ENCODE results near the gene ACTN1. TPM values are rescaled to one million over a fixed set of nuclear protein-coding genes. Genes with fewer than 3 reads are reported as not detected.
"Not testable (repeated sequence)": the region's sequence is repeated elsewhere in the genome, so short reads cannot be mapped to it uniquely, and the experiment has no call there.

ACTN1 gene
- total RNA-seq, 1 experiment from 2014 or later, result 148 TPM

DNA sequence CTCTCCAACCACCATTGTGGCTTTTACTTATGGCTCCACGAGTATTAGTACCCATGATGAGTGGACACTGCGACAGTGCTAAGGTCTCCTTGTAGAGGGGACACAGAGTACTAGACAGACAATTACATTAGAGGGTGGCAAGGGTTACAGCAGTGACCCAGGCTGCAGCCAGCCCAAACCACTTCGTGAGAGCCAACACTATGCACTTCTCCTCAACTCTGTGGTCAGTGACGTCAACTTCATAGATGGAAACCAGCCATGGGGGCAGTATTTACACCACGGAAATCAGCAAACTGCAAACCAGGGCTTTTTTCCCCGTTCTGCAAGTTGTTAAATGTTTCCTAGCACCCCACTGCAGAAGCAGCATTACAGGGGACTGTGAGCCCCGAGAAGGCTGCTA lies 124.7 kb downstream of the ACTN1 start:
- TF ChIP-seq EZH2 (IDR thresholded peaks at IDR 0.05; ENCODE audit: borderline replicate concordance, low read depth, low read length, poor library complexity, severe bottlenecking), result no peak
- TF ChIP-seq, protein P1, sequence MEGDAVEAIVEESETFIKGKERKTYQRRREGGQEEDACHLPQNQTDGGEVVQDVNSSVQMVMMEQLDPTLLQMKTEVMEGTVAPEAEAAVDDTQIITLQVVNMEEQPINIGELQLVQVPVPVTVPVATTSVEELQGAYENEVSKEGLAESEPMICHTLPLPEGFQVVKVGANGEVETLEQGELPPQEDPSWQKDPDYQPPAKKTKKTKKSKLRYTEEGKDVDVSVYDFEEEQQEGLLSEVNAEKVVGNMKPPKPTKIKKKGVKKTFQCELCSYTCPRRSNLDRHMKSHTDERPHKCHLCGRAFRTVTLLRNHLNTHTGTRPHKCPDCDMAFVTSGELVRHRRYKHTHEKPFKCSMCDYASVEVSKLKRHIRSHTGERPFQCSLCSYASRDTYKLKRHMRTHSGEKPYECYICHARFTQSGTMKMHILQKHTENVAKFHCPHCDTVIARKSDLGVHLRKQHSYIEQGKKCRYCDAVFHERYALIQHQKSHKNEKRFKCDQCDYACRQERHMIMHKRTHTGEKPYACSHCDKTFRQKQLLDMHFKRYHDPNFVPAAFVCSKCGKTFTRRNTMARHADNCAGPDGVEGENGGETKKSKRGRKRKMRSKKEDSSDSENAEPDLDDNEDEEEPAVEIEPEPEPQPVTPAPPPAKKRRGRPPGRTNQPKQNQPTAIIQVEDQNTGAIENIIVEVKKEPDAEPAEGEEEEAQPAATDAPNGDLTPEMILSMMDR (conservative IDR thresholded peaks at IDR 0.05; ENCODE audit: low read depth, low read length), result no peak
- H3K27ac ChIP-seq (ENCODE audit: low read depth, low read length, poor library complexity, severe bottlenecking), result no peak overlapping the region
- no peak overlapping the region for H3K4me3 ChIP-seq (ENCODE audit: low read depth, low read length, poor library complexity, severe bottlenecking)
- no peaks in the 10 kb centered on the region for H3K27me3 ChIP-seq (replicated peaks; ENCODE audit: insufficient read depth, low read depth, low read length, poor library complexity)
- ChIA-PET CTCF (no interaction called here), POLR2A (ENCODE audit: low non-redundant PET) (no interaction called here)
- BruUV-seq (replicated peaks), result no TSS peak
- H3K4me1 ChIP-seq (ENCODE audit: insufficient read depth, low read length, poor library complexity, severe bottlenecking), result no peaks in the 10 kb centered on the region
- intact Hi-C loops (cut with micrococcal nuclease; ENCODE audit: unreplicated experiment), result no loop called here
- DNase-seq (ENCODE audit: low spot score), result no peak
- H3K9me3 ChIP-seq (ENCODE audit: low read depth, low read length, poor library complexity, severe bottlenecking), result no peaks in the 10 kb centered on the region
- H3K36me3 ChIP-seq (ENCODE audit: insufficient read depth, low read length, poor library complexity, severe bottlenecking), result no peaks in the 10 kb centered on the region

DNA sequence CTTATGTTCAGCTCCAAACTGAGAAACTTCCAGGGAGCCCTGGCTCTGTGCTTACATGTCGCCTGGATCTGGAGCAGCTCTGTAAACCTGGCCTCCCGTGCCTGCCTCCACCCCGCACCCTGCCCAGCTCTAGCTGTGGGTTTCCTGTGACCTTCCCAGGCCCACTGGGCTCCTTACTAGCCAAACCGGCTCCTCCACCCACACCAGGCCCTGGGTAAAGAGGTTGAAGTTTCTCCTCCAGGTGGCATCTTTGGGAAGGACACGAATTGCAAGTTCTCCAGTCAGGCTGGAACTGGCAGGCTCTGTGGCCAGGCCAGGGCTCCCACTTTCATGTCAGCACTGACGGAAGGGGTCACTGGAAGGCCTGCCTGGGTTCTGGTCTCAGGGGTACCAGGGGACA lies 125.4 kb downstream of the ACTN1 start:
- no peak for DNase-seq (ENCODE audit: low spot score)
- Histone ChIP-seq H3K4me1 (ENCODE audit: insufficient read depth, low read length, poor library complexity, severe bottlenecking) (no peaks in the 10 kb centered on the region), H3K36me3 (ENCODE audit: insufficient read depth, low read length, poor library complexity, severe bottlenecking) (no peaks in the 10 kb centered on the region), H3K27me3 (replicated peaks; ENCODE audit: insufficient read depth, low read depth, low read length, poor library complexity) (no peaks in the 10 kb centered on the region), H3K4me3 (ENCODE audit: low read depth, low read length, poor library complexity, severe bottlenecking) (no peak overlapping the region), H3K27ac (ENCODE audit: low read depth, low read length, poor library complexity, severe bottlenecking) (no peak overlapping the region), H3K9me3 (ENCODE audit: low read depth, low read length, poor library complexity, severe bottlenecking) (no peaks in the 10 kb centered on the region)
- no peak for TF ChIP-seq EZH2 (IDR thresholded peaks at IDR 0.05; ENCODE audit: borderline replicate concordance, low read depth, low read length, poor library complexity, severe bottlenecking)
- TF ChIP-seq, protein P1 (conservative IDR thresholded peaks at IDR 0.05; ENCODE audit: low read depth, low read length), result no peak
- intact Hi-C loops (cut with micrococcal nuclease; ENCODE audit: unreplicated experiment), result no loop called here
- no TSS peak for BruUV-seq (replicated peaks)
- ChIA-PET CTCF (no interaction called here), POLR2A (ENCODE audit: low non-redundant PET) (no interaction called here)

DNA sequence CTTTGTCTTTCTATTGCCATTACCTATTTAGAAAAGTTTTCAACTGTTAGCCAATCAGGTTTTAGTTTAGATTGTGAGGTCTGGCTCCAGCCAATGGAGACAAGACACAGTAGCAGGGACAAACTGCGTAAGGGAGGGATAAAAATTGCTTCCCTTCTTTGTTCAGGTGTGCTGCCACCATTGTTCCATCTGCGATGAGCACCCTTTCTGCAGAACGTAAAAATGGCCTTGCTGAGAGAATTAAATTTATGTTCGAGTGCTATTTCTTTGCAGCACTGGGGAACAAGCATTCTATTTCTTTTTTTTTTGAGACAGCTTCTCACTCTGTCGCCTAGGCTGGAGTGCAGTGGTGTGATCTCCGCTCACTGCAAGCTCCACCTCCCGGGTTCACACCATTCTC lies 126.6 kb downstream of the ACTN1 start:
- H3K9me3 ChIP-seq (ENCODE audit: low read depth, low read length, poor library complexity, severe bottlenecking); H3K4me1 ChIP-seq (ENCODE audit: insufficient read depth, low read length, poor library complexity, severe bottlenecking); H3K27ac ChIP-seq (ENCODE audit: low read depth, low read length, poor library complexity, severe bottlenecking); H3K4me3 ChIP-seq (ENCODE audit: low read depth, low read length, poor library complexity, severe bottlenecking); H3K36me3 ChIP-seq (ENCODE audit: insufficient read depth, low read length, poor library complexity, severe bottlenecking); DNase-seq (ENCODE audit: low spot score); BruUV-seq (replicated peaks); H3K27me3 ChIP-seq (replicated peaks; ENCODE audit: insufficient read depth, low read depth, low read length, poor library complexity); CTCF ChIA-PET; POLR2A ChIA-PET (ENCODE audit: low non-redundant PET); intact Hi-C loops (cut with micrococcal nuclease; ENCODE audit: unreplicated experiment): not testable (repeated sequence)

DNA sequence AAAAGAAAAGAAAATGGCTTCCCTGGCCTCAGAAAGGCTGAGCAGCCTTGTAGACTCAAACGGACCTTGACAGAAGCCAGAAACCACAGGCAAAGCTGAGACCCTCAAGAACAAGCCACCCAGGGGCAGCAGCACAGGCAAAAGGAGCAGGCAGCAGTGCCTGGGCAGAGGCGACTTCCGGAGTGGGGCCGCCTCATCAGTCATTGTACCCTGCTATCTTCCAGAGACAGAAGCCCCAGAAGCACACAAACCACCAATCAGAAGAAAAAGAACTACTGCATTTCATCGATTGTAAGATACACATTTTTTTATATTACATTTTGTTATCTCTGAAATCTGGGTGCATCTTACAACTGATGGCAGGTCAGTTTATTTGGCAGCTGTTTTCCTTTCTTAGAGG lies 128.0 kb downstream of the ACTN1 start:
- Histone ChIP-seq H3K4me1 (ENCODE audit: insufficient read depth, low read length, poor library complexity, severe bottlenecking) (no peaks in the 10 kb centered on the region), H3K4me3 (ENCODE audit: low read depth, low read length, poor library complexity, severe bottlenecking) (no peak overlapping the region), H3K27ac (ENCODE audit: low read depth, low read length, poor library complexity, severe bottlenecking) (no peak overlapping the region), H3K9me3 (ENCODE audit: low read depth, low read length, poor library complexity, severe bottlenecking) (no peaks in the 10 kb centered on the region), H3K27me3 (replicated peaks; ENCODE audit: insufficient read depth, low read depth, low read length, poor library complexity) (no peaks in the 10 kb centered on the region), H3K36me3 (ENCODE audit: insufficient read depth, low read length, poor library complexity, severe bottlenecking) (no peaks in the 10 kb centered on the region)
- POLR2A ChIA-PET (ENCODE audit: low non-redundant PET), result no interaction called here
- intact Hi-C loops (cut with micrococcal nuclease; ENCODE audit: unreplicated experiment), result no loop called here
- TF ChIP-seq, protein P1 (conservative IDR thresholded peaks at IDR 0.05; ENCODE audit: low read depth, low read length), result no peak
- no peak for TF ChIP-seq EZH2 (IDR thresholded peaks at IDR 0.05; ENCODE audit: borderline replicate concordance, low read depth, low read length, poor library complexity, severe bottlenecking)
- no TSS peak for BruUV-seq (replicated peaks)
- no peak for DNase-seq (ENCODE audit: low spot score)
- CTCF ChIA-PET, result no interaction called here
